ENCODE data around the gene MCC.

MCC gene

GRCh38 chr5:113128641-113129330, 359.5 kb downstream of the MCC start:
- no peak for DNase-seq

- DNase-seq: no peak
These were observed 360.2 kb downstream of the MCC start for GRCh38 chr5:113128082-113128481.

- no peak for DNase-seq
These were observed 361.2 kb downstream of the MCC start for GRCh38 chr5:113127021-113127420.

- no peak for DNase-seq
These were observed 362.9 kb downstream of the MCC start for GRCh38 chr5:113125371-113125770.

GRCh38 chr5:113124914-113125313, 363.3 kb downstream of the MCC start:
- DNase-seq: no peak

- DNase-seq: no peak
These were observed 364.0 kb downstream of the MCC start for GRCh38 chr5:113124265-113124664.

GRCh38 chr5:113123618-113124017, 364.6 kb downstream of the MCC start:
- DNase-seq: no peak

GRCh38 chr5:113122053-113122452, 366.2 kb downstream of the MCC start:
- no peak for DNase-seq

GRCh38 chr5:113119246-113119924, 368.9 kb downstream of the MCC start:
- DNase-seq: no peak

- no peak for DNase-seq
These were observed 369.5 kb downstream of the MCC start for GRCh38 chr5:113118765-113119164.

- no peak for DNase-seq
These were observed 370.0 kb downstream of the MCC start for GRCh38 chr5:113118298-113118697.

GRCh38 chr5:113117543-113118115, 370.6 kb downstream of the MCC start:
- no peak for DNase-seq

GRCh38 chr5:113115956-113116355, 372.3 kb downstream of the MCC start:
- DNase-seq: no peak

GRCh38 chr5:113115061-113115460, 373.2 kb downstream of the MCC start:
- DNase-seq: no peak

- no peak for DNase-seq
These were observed 373.7 kb downstream of the MCC start for GRCh38 chr5:113114559-113114958.

- DNase-seq: no peak
These were observed 375.8 kb downstream of the MCC start for GRCh38 chr5:113112435-113112834.

- no peak for DNase-seq
These were observed 378.1 kb downstream of the MCC start for GRCh38 chr5:113110117-113110516.

- no peak for DNase-seq
These were observed 378.9 kb downstream of the MCC start for GRCh38 chr5:113109344-113109743.

GRCh38 chr5:113108485-113108884, 379.8 kb downstream of the MCC start:
- DNase-seq: no peak

- no peak for DNase-seq
These were observed 381.4 kb downstream of the MCC start for GRCh38 chr5:113106821-113107220.

GRCh38 chr5:113105693-113106280, 382.5 kb downstream of the MCC start:
- no peak for DNase-seq

GRCh38 chr5:113103330-113103729, 384.9 kb downstream of the MCC start:
- DNase-seq: no peak

- DNase-seq: no peak
These were observed 386.1 kb downstream of the MCC start for GRCh38 chr5:113102121-113102531.

GRCh38 chr5:113100981-113101380, 387.3 kb downstream of the MCC start:
- DNase-seq: no peak

All from activated CD4-positive, alpha-beta T cell treated with anti-CD3 and anti-CD28 coated beads, Interleukin-2, amount 50 U/mL, for 48 hours (primary cell).